Medulla oblongata (tissue), 1 donor: ENCODE measurements around the gene MDH1B.
A peak's percentile ranks its signal among the peaks of the same experiment; 100 is the strongest.
"Not testable (repeated sequence)": the region's sequence is repeated elsewhere in the genome, so short reads cannot be mapped to it uniquely, and the experiment has no call there.

ENCODE experiments used
- DNase-seq: peaks from one replicate; pipeline ENCODE4 v3.0.0-alpha.2; 2015; ENCODE audit errors: extremely low spot score

The MDH1B gene

DNA sequence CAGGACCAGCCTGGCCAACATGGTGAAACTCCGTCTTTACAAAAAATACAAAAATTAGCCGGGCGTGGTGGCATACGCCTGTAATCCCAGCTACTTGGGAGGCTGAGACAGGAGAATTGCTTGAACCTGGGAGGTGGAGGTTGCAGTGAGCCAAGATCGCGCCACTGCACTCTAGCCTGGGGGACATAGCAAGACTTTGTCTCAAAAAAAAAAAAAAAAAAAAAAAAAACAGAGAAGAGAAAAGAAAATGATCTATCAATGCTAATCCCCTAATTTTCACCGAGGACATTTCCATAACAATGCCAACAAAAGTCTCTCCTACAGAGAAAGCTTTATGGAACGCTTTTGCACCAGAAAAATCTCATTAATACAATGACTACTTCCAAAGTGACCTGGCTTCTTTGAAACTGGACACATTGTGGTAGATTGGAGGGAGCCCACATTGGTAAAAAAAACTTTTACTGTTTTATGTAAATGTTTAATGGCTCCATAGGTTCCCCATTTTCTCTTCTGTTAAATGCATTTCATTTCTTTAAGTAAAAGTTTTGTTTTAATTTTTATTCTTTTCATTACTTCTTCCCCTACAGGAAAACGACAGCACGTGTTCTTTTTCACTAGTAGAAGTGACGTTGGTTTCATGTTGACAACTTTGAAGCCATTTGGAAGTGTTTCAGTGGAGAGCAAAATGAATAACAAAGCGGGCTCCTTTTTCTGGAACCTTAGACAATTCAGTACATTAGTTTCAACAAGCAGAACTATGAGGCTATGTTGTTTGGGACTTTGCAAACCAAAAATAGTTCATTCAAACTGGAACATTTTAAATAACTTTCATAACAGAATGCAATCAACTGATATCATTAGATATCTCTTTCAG lies 1.2 kb upstream of the MDH1B start:
- DNase-seq, result no peak

GRCh38 chr2:206764673-206765241 lies 371 bp downstream of the MDH1B start:
- no peak for DNase-seq

DNA sequence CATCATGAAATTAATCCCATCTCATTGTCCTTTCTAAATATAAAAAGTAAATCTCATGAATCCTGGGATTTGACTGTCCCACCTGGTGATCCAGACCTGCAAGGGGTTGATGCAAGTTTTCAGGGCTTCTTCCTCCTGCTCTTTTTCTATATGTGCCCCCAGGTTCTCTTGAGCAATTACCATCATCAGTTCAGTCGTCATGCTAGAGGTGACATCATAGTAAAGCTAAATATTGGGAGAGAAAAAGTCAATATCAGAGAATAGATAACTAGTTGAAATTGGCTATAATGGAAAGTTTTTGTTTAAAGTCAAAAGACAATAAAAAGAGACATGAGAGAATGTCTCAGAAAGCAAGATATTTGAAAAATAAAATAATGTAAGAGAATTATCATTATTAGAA lies 8.3 kb downstream of the MDH1B start:
- no peak for DNase-seq

- DNase-seq, result no peak
Observed at GRCh38 chr2:206740800-206741199, 24.3 kb downstream of the MDH1B start.

DNA sequence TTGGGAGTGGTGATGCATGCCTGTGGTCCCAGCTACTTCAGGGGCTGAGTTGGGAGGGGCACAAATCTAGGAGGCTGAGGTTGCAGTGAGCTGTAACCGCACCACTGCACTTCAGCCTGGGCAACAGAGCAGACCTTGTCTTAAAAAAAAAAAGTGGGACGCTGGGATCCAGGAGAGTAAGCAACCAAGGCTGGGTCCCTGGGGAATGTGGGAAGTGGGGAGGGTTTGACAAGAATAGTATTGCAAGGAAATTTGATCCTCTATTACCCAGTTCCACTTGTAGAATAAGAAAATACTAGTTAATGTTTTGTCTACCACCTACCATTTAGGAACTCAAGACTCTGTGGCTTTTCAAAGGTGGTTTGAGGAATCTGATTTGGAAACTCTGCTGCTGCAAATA lies 25.9 kb downstream of the MDH1B start:
- no peak for DNase-seq

GRCh38 chr2:206736935-206737334 lies 28.2 kb downstream of the MDH1B start:
- no peak for DNase-seq

GRCh38 chr2:206733341-206733740 lies 31.8 kb downstream of the MDH1B start:
- DNase-seq, result no peak

GRCh38 chr2:206728277-206729199 lies 36.6 kb downstream of the MDH1B start:
- no peak for DNase-seq

DNA sequence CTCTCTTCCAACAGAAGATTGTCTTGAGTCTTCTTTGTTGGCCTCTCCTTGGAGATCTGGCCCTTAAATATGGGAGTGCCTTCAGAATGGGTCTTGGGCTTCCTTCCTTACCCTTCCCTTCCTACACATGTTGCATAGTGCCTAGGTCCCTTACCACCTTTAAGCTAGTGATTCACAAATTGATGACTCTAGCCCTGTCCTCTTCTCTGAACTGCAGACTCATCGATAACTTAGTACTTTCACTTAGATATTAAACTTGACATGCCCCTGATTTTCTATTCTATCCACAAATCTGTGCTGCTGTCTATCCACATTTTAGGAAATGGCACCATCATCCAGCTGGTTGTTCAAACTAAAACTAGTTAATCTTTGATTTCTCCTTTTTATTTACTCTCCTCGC lies 37.8 kb downstream of the MDH1B start:
- DNase-seq, result no peak

- no peak for DNase-seq
Observed at GRCh38 chr2:206723288-206723687, 41.8 kb downstream of the MDH1B start.

GRCh38 chr2:206721256-206721920 lies 43.7 kb downstream of the MDH1B start:
- DNase-seq, result no peak

DNA sequence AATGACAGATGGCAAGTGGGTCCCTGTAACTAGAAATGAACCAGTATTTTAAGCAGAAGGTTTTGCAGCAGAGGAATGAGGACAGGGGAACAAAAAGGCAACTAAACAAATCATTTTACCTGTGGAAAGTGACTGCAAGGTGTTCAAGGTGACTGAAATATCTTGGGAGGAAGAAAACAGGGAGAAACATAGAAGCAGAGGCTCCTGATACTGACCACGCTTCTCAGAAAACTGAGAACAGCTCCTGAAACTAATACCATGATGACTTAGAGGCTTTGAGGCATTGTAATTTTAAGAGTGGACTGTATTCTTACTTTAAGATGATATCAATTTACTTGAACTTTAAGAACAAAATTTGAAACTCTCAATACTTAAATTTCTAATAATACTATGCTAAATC lies 46.8 kb downstream of the MDH1B start, which contains the start of gene DYTN:
Gene DYTN (minus strand): TSS at position 101 of the 400 bp plus-strand sequence. CDS start 117 bp downstream, outside the sequence.
- no peak for DNase-seq

- DNase-seq, result no peak
Observed at GRCh38 chr2:206716623-206717022, 48.5 kb downstream of the MDH1B start.

DNA sequence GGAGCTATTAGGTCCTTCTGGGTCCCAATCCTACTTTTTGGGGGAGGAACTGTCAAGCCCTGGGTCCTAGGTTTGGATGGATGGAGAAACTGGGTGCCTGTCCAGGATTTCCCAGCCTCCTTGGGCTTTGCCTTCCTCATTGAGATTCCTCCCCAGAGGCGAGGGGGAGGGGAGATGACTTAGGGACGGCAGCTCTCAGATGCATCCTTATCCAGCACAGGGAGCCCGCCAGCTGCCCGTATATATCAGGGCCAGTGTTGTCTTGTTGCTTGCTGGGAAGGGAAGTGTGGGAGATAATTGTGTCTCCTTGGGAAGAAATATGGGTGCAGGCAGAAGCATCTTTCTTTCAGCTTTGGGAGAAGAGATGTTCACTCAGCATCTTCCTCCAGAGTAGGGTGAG lies 49.9 kb downstream of the MDH1B start:
- DNase-seq, result not testable (repeated sequence)

DNA sequence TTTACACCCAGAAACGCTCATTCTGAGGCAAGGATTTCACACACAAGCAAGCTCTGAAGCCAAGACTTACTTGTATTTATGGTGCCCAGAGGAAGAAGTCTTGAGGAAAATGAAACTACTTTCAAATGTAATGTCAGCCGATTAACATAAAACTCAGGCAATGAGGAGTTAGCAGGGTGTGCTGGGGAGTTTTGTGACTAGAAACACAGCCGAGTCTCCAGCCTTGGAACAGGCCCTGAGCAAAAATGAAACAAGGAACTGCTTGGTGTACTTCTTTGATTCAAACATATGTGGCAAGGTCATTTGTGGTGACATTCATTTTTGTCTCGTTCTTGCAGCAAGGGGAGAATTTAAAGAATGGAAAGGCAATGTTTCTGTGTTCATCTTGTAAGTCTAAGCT lies 51.4 kb downstream of the MDH1B start:
- peak; percentile 51 for DNase-seq

DNA sequence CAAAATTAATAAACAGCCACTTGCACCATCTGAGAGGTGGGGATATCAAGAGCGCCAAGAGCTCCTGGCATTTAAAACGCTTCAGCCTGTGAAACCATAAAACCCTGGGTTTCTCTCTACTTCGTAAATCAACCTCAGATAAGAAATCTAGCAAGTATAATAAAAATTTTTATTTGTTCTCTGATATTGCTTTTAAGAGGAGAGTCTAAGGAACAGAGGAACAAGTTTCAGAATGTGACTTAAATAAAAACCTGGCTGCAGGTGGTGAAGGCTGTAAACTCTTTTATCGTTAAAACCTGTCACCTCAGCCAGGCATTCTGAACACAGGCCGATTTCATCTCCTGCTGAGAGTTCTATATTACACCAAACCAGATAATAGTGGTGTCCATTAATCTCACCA lies 56.8 kb downstream of the MDH1B start:
- no peak for DNase-seq

DNA sequence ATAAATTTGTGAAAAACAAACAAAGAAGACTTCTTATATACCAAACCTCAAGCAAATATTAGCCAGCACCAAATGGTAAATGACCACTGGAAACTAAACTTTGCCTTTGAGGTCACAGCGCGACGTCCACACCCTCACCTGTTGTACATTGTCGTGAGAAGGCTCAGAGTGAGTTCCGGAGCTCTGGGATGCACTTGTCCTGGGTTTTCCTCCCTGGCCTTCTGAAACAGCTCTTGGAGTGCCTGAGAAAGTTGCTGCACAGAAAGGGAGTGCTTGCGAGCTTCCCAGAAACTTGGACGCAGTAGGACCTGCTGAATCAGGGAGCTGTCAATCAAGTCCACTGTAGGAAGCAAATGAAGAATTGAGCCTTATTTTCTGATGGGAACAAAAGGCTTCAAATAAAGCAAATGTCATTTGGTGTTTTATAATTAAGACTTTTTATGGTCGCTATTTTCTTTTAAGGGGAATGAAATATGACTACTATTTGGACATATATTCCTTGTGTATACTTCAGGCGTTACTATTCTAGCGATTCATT lies 57.9 kb downstream of the MDH1B start:
- DNase-seq, result no peak

GRCh38 chr2:206701952-206702605 lies 63.0 kb downstream of the MDH1B start:
- DNase-seq, result no peak

GRCh38 chr2:206700156-206700555 lies 65.0 kb downstream of the MDH1B start:
- no peak for DNase-seq

DNA sequence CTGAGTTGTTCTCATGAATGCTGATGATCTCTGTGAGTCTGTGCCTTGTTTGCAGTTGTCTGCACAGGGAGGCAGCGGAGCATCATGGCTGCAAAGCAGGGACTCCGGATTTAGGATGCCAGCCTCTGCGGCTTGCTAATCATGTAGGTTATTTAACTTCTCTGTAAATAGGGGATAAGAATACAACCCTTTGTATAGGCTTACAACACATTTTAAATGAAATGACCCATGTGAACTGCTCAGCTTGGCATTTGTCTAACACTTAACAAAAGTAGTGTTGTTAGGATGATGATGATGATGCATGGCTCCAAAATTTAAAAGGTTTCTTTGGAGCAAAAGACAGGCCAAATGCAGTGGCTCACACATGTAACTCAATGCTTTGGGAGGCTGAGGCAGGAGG lies 66.3 kb downstream of the MDH1B start:
- no peak for DNase-seq

DNA sequence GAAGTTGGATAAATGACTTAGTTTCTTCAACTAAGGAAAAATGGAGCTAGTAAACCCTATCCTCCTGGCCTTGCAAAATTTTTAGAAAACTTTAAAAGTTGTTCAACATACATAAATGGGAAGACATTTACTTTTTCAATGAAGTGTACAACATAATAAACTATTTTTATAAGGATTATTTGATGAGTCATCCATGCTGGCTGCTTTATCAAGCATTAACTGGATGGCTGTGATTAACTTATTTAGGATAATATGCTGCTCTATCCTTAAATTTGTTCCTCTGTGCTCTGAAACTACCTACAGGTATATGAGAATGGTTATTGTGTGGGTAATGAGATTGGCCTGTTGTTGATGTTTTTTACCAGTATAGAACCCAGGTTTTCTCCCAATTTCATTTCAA lies 68.2 kb downstream of the MDH1B start:
- DNase-seq, result no peak
